H1 (cell line): Measurements from ENCODE around the gene PANX1. TPM values are rescaled to one million over a fixed set of nuclear protein-coding genes. Genes with fewer than 3 reads are reported as not detected.

ENCODE experiments used
- CTCF ChIA-PET: fragments of 300-600 bp; sonication (Branson Sonifier 250); formaldehyde crosslinking; loops from one replicate; lab custom pipeline; 2021; ENCODE audit not compliant: partially characterized antibody; lab: Charles Lee
- POLR2A ChIA-PET: fragments of 300-600 bp; sonication (Branson Sonifier 250); formaldehyde crosslinking; loops from one replicate; lab custom pipeline; 2021; ENCODE audit warnings: inconsistent platforms; ENCODE audit not compliant: partially characterized antibody; lab: Charles Lee
- DNase-seq, 2 experiments: peaks; one replicate each; pipeline versions ENCODE4 v3.0.0 to v3.0.0-alpha.2; 2010 to 2022; ENCODE audit warnings: low spot score in 2 of 2, low read depth in 1 of 2, mixed read lengths in 1 of 2
- FAIRE-seq: peaks from 2 replicates; lab custom pipeline; 2011; peaks lifted over from hg19 to GRCh38; lab: Jason Lieb, UNC
- H2AFZ ChIP-seq: 2 replicates; pipeline ENCODE4 v1.8.1; 2012; ENCODE audit warnings: low read length, inconsistent platforms
- H2AK5ac ChIP-seq: 2 replicates; pipeline ENCODE4 v1.6.1; 2013; ENCODE audit warnings: low read depth, low read length
- H2BK120ac ChIP-seq: replicated peaks from 2 replicates; pipeline ENCODE3; 2013; ENCODE audit warnings: low read depth, low read length, inconsistent platforms
- H2BK12ac ChIP-seq: 2 replicates; pipeline ENCODE4 v1.6.1; 2013; ENCODE audit warnings: low read depth, low read length
- H2BK15ac ChIP-seq: 2 replicates; pipeline ENCODE4 v1.6.1; 2013; ENCODE audit warnings: low read length
- H2BK20ac ChIP-seq: 2 replicates; pipeline ENCODE4 v1.6.1; 2013; ENCODE audit warnings: low read length
- H2BK5ac ChIP-seq: 2 replicates; pipeline ENCODE4 v1.6.1; 2013; ENCODE audit warnings: low read depth, low read length
- H3K14ac ChIP-seq: 2 replicates; pipeline ENCODE4 v1.6.1; 2013; ENCODE audit warnings: inconsistent platforms; ENCODE audit not compliant: insufficient read length
- H3K18ac ChIP-seq: 2 replicates; pipeline ENCODE4 v1.6.1; 2013; ENCODE audit warnings: low read length; ENCODE audit errors: extremely low read depth
- H3K23ac ChIP-seq: 2 replicates; pipeline ENCODE4 v1.6.1; 2013; ENCODE audit warnings: inconsistent platforms; ENCODE audit not compliant: insufficient read length
- H3K23me2 ChIP-seq: 2 replicates; pipeline ENCODE4 v1.6.1; 2013; ENCODE audit warnings: low read depth, low read length
- H3K27ac ChIP-seq: 2 replicates; pipeline ENCODE4 v1.6.1; 2011; ENCODE audit warnings: low read depth, low read length, inconsistent platforms
- H3K27me3 ChIP-seq, 4 experiments: replicated peaks in 1 of 4; 1 replicate in 1 of 4; 2 replicates in 3 of 4; pipeline versions ENCODE4 v1.6.1 to v1.8.1; 2011 to 2013; ENCODE audit warnings: low read length in 3 of 4, mild to moderate bottlenecking in 3 of 4, inconsistent platforms in 2 of 4, mixed read lengths in 2 of 4, moderate library complexity in 1 of 4; ENCODE audit not compliant: control insufficient read depth in 3 of 4, insufficient read depth in 3 of 4; ENCODE audit errors: extremely low read depth in 1 of 4
- H3K36me3 ChIP-seq, 4 experiments: 2 replicates each; pipeline versions ENCODE4 v1.6.1 to v1.8.1; 2011 to 2013; ENCODE audit warnings: mild to moderate bottlenecking in 4 of 4, low read length in 3 of 4, moderate library complexity in 2 of 4, control low read depth in 1 of 4, inconsistent platforms in 1 of 4; ENCODE audit not compliant: insufficient read depth in 4 of 4, control insufficient read depth in 2 of 4
- H3K4ac ChIP-seq: replicated peaks from 2 replicates; pipeline ENCODE3; 2013; ENCODE audit warnings: low read length, low read depth, mixed read lengths, inconsistent platforms; ENCODE audit not compliant: insufficient read length
- H3K4me1 ChIP-seq, 4 experiments: replicated peaks in 1 of 4; 1 replicate in 1 of 4; 2 replicates in 3 of 4; pipeline versions ENCODE4 v1.6.1 to v1.8.1; 2011 to 2013; ENCODE audit warnings: low read length in 3 of 4, inconsistent platforms in 2 of 4, mixed read lengths in 1 of 4; ENCODE audit not compliant: insufficient read depth in 4 of 4, control insufficient read depth in 3 of 4
- H3K4me2 ChIP-seq, 2 experiments: 2 replicates each; pipeline versions ENCODE4 v1.6.1 to v1.8.1; 2011 to 2013; ENCODE audit warnings: low read depth in 2 of 2, low read length in 2 of 2, control low read depth in 1 of 2, inconsistent platforms in 1 of 2, mild to moderate bottlenecking in 1 of 2; ENCODE audit not compliant: insufficient read depth in 1 of 2
- H3K4me3 ChIP-seq, 4 experiments: fragments of 200-600, 300-600 bp in 1 of 4; sonication (generic), shearing (Covaris generic), sonication (Bioruptor Twin) in 1 of 4; 2 replicates each; pipeline versions ENCODE4 v1.5.1 to v1.8.1; 2011 to 2016; ENCODE audit warnings: low read length in 4 of 4, low read depth in 3 of 4, control low read depth in 2 of 4, inconsistent platforms in 2 of 4, mild to moderate bottlenecking in 2 of 4, mixed read lengths in 1 of 4, moderate library complexity in 1 of 4; ENCODE audit not compliant: insufficient read depth in 2 of 4; ENCODE audit errors: extremely low read depth in 1 of 4
- H3K56ac ChIP-seq: replicated peaks from 2 replicates; pipeline ENCODE3; 2013; ENCODE audit warnings: low read depth, mild to moderate bottlenecking, mixed read lengths, low read length, inconsistent platforms; ENCODE audit not compliant: insufficient read length
- H3K79me1 ChIP-seq: 2 replicates; pipeline ENCODE4 v1.6.1; 2013; ENCODE audit warnings: low read depth, low read length, control low read depth
- H3K79me2 ChIP-seq, 2 experiments: 2 replicates each; pipeline versions ENCODE4 v1.6.1 to v1.8.1; 2012 to 2013; ENCODE audit warnings: low read length in 2 of 2, mild to moderate bottlenecking in 2 of 2, inconsistent platforms in 1 of 2; ENCODE audit not compliant: insufficient read depth in 2 of 2, control insufficient read depth in 1 of 2
- H3K9ac ChIP-seq, 4 experiments: replicated peaks in 1 of 4; 1 replicate in 1 of 4; 2 replicates in 3 of 4; pipeline versions ENCODE4 v1.6.1 to v1.8.1; 2011 to 2013; ENCODE audit warnings: low read depth in 3 of 4, low read length in 3 of 4, control low read depth in 2 of 4, mild to moderate bottlenecking in 2 of 4, moderate library complexity in 2 of 4, inconsistent platforms in 1 of 4; ENCODE audit errors: extremely low read depth in 1 of 4
- H3K9me3 ChIP-seq, 2 experiments: 2 replicates each; pipeline versions ENCODE4 v1.6.1 to v1.8.1; 2012 to 2013; ENCODE audit warnings: mild to moderate bottlenecking in 2 of 2, moderate library complexity in 2 of 2, control low read depth in 1 of 2, inconsistent platforms in 1 of 2, low read depth in 1 of 2, low read length in 1 of 2, mixed read lengths in 1 of 2; ENCODE audit not compliant: insufficient read depth in 2 of 2
- H4K20me1 ChIP-seq, 2 experiments: replicated peaks in 1 of 2; 2 replicates each; pipeline versions ENCODE3 to v1.8.1; 2011 to 2013; ENCODE audit warnings: inconsistent platforms in 2 of 2, low read length in 2 of 2, mild to moderate bottlenecking in 1 of 2; ENCODE audit not compliant: insufficient read depth in 2 of 2, control insufficient read depth in 1 of 2
- H4K5ac ChIP-seq: 2 replicates; pipeline ENCODE4 v1.6.1; 2013; ENCODE audit warnings: low read length, low read depth, mixed read lengths, inconsistent platforms; ENCODE audit not compliant: insufficient read length
- H4K8ac ChIP-seq: 2 replicates; pipeline ENCODE4 v1.8.0; 2013; ENCODE audit warnings: mild to moderate bottlenecking, moderate library complexity, low read length, inconsistent platforms; ENCODE audit not compliant: insufficient read depth; ENCODE audit errors: extremely low read depth
- H4K91ac ChIP-seq: replicated peaks from 2 replicates; pipeline ENCODE3; 2013; ENCODE audit warnings: low read length, mixed read lengths, inconsistent platforms; ENCODE audit not compliant: insufficient read length
- ASH2L ChIP-seq: fragments of 200-600, 300-600 bp; sonication (generic); IDR thresholded peaks from one replicate; pipeline ENCODE4 v1.7.1; 2017; ENCODE audit warnings: low read length
- GTF2F1 ChIP-seq: IDR thresholded peaks from 2 replicates; pipeline ENCODE4 v1.6.1; 2012; ENCODE audit warnings: low read depth, low read length, improper control_type of control experiment, borderline replicate concordance
- KDM4A ChIP-seq: IDR thresholded peaks from one replicate; pipeline ENCODE4 v1.7.1; 2012; ENCODE audit warnings: low read depth, mild to moderate bottlenecking, moderate library complexity, low read length, inconsistent platforms; ENCODE audit not compliant: severe bottlenecking
- PHF8 ChIP-seq: fragments of 200-600 bp; sonication (generic); conservative IDR thresholded peaks from 2 replicates; pipeline ENCODE4 v1.7.1; 2012; ENCODE audit warnings: low read depth, mild to moderate bottlenecking, inconsistent platforms, low read length, moderate library complexity
- RAD21 ChIP-seq, 2 experiments: IDR thresholded peaks in 1 of 2; conservative IDR thresholded peaks in 1 of 2; 2 replicates each; pipeline ENCODE4 v1.6.1; 2011; ENCODE audit warnings: low read depth in 2 of 2, low read length in 2 of 2, improper control_type of control experiment in 1 of 2, inconsistent platforms in 1 of 2, mild to moderate bottlenecking in 1 of 2, moderate library complexity in 1 of 2
- TCF12 ChIP-seq: IDR thresholded peaks from 2 replicates; pipeline ENCODE4 v1.6.1; 2011; ENCODE audit warnings: low read depth, mild to moderate bottlenecking, low read length
- WGBS, 2 experiments: shearing (Covaris generic) in 1 of 2; methylation state at CpG; one replicate each; pipeline versions ENCODE4 v1.1.6 to v1.1.7; 2013 to 2015; ENCODE audit warnings: low lambda C conversion rate in 2 of 2, mixed read lengths in 2 of 2, inconsistent platforms in 1 of 2, low coverage in 1 of 2, missing lambda C conversion rate in 1 of 2; ENCODE audit not compliant: insufficient replicate concordance in 2 of 2, insufficient coverage in 1 of 2, insufficient read length in 1 of 2; ENCODE audit errors: extremely low coverage in 1 of 2, missing lambda C conversion rate in 1 of 2; 5-methylcytosine and 5-hydroxymethylcytosine counted together
- polyA plus RNA-seq, 7 experiments: library from polyadenylated mRNA; depleted of rRNA in 3 of 7; stranded (reverse) in 5 of 7; unstranded in 2 of 7; fragments of >200 nt in 5 of 7; fragments of 200-250 nt in 2 of 7; gene quantifications; 1 replicate in 5 of 7; 2 replicates in 1 of 7; 4 replicates in 1 of 7; pipeline versions ENCODE4 v1.2.1 to v1.2.3, GENCODE V29; 2011 to 2013; ENCODE audit warnings: missing spikeins in 2 of 7, mixed read lengths in 2 of 7
- total RNA-seq: library from RNA; stranded (reverse); fragmentation: NEBNext Ultra II Directional; extraction: Animal tissue kit (Norgen Biotek cat#: 25700); gene quantifications from 2 replicates; pipeline ENCODE4 v1.2.1, GENCODE V29; 2021
- TF ChIP-seq, protein P1 (sequence below): IDR thresholded peaks from 2 replicates; pipeline ENCODE4 v1.6.1; 2011; ENCODE audit warnings: low read depth, mild to moderate bottlenecking, low read length; ENCODE audit not compliant: insufficient read depth
- TF ChIP-seq, protein P2 (sequence below): IDR thresholded peaks from 2 replicates; pipeline ENCODE4 v1.6.1; 2012; ENCODE audit warnings: inconsistent platforms
- TF ChIP-seq, protein P3 (sequence below): IDR thresholded peaks from 2 replicates; pipeline ENCODE4 v1.6.1; 2012; ENCODE audit warnings: inconsistent platforms

PANX1 gene
- total and polyA plus RNA-seq, 2 of the 8 experiments (the other 6 are each of a cell fraction or from before 2014, with no cell fraction given): 15.9 to 35.2 TPM

DNA sequence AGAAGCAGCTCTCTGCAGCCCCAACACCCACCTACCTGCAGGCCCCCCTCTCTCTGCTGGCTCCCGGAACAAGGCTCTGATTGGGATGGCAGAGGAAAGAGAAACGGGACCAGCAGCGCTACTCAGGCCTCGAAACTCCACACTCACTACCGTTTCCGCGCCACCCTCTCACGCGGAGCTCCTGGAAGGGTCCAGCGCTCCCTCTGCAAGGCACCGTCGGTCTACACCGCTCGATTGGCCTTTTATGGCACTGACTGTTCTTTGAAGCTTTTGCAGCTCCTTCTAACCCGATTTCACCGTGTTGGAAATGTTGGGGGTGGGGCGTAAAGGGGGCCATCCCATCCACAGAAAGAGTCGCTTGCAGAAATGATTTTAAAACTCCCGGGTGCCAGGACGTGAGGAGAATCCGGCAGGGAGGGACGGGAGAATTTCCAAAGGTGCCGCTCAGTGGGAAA is 323 bp upstream of the PANX1 start:
- H2BK12ac ChIP-seq: peak overlapping the region; percentile 64; the same call in 1 of the 2 replicates
- H2AFZ ChIP-seq: no peak overlapping the region
- peaks cover 14% of the 10 kb centered on the region for H3K79me1 ChIP-seq
- H4K5ac ChIP-seq: peak overlapping the region; percentile 97
- peak overlapping the region in 3 of 4 experiments; percentile 65 to 95 (median 91); a peak in 6 of 7 replicates for H3K9ac ChIP-seq
- H3K56ac ChIP-seq: peak overlapping the region; percentile 86
- H3K9me3 ChIP-seq: peaks cover 0 to 3% of the 10 kb centered on the region in 2 experiments; a peak in 2 of 4 replicates
- CTCF ChIA-PET: interaction anchor here (0.6 to 2.9 kb wide), 10 partner anchors 10 to 529 kb away, joined by 3 to 12 read pairs (median 4); no protein-coding TSS in a partner anchor
- peaks cover 18 to 28% of the 10 kb centered on the region in 2 experiments for H4K20me1 ChIP-seq
- H3K23me2 ChIP-seq: peaks cover 17% of the 10 kb centered on the region
- H2BK120ac ChIP-seq: peak overlapping the region; percentile 80
- H3K4me1 ChIP-seq: peaks cover 10 to 32% (median 16%) of the 10 kb centered on the region in 4 experiments
- no peak overlapping the region for H2AK5ac ChIP-seq
- H3K18ac ChIP-seq: peak overlapping the region; percentile 98
- H3K4me3 ChIP-seq: peak overlapping the region; percentile 77 to 96 (median 86)
- H3K23ac ChIP-seq: no peak overlapping the region
- H2BK5ac ChIP-seq: peak overlapping the region; percentile 96
- peak overlapping the region; percentile 96 for H4K91ac ChIP-seq
- H3K36me3 ChIP-seq: 0 out of 8 replicates have a peak, but pooled peaks cover 0 to 4% (median 0%) of the 10 kb centered on the region in 4 experiments
- H3K79me2 ChIP-seq: peaks cover 35 to 67% of the 10 kb centered on the region in 2 experiments
- no peak overlapping the region for H3K14ac ChIP-seq
- peak overlapping the region; percentile 90 for H3K27ac ChIP-seq
- FAIRE-seq: no peak
- no peaks in the 10 kb centered on the region for H3K27me3 ChIP-seq
- peak overlapping the region; percentile 88; the same call in 1 of the 2 replicates for H2BK15ac ChIP-seq
- H3K4me2 ChIP-seq: peak overlapping the region; percentile 96 to 97
- no peak overlapping the region for H2BK20ac ChIP-seq
- WGBS, 2 experiments: 2% methylated on average over 23 of the region's 23 CpGs; no CpG with 5 or more reads in 1 of the 2 experiments
- peak overlapping the region; percentile 84; the same call in 1 of the 2 replicates for H4K8ac ChIP-seq
- H3K4ac ChIP-seq: no peak overlapping the region
- POLR2A ChIA-PET: interaction anchor here (0.8 to 2.8 kb wide), 17 partner anchors 9 to 387 kb away, joined by 3 to 32 read pairs (median 4); partner anchors contain the start of genes C11orf54, HEPHL1 and TAF1D
- peak in 1 of 2 experiments; percentile 71 for DNase-seq
- TF ChIP-seq RAD21 (IDR thresholded peaks at IDR 0.05 in 1 of 2, conservative IDR thresholded peaks at IDR 0.05 in 1 of 2; ENCODE audit: low read depth in 2 of 2, low read length in 2 of 2): no peak; a peak in 2 of 4 replicates
- no peak; the same call in 1 of the 2 replicates for TF ChIP-seq PHF8
- TF ChIP-seq, protein P1, sequence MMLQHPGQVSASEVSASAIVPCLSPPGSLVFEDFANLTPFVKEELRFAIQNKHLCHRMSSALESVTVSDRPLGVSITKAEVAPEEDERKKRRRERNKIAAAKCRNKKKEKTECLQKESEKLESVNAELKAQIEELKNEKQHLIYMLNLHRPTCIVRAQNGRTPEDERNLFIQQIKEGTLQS: no peak
- no peak for TF ChIP-seq TCF12
- TF ChIP-seq GTF2F1: no peak
- peak; percentile 33 for TF ChIP-seq KDM4A
- TF ChIP-seq, protein P2, sequence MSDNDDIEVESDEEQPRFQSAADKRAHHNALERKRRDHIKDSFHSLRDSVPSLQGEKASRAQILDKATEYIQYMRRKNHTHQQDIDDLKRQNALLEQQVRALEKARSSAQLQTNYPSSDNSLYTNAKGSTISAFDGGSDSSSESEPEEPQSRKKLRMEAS: peak; percentile 44; the same call in 1 of the 2 replicates
- peak; percentile 52 for TF ChIP-seq ASH2L
- TF ChIP-seq, protein P3, sequence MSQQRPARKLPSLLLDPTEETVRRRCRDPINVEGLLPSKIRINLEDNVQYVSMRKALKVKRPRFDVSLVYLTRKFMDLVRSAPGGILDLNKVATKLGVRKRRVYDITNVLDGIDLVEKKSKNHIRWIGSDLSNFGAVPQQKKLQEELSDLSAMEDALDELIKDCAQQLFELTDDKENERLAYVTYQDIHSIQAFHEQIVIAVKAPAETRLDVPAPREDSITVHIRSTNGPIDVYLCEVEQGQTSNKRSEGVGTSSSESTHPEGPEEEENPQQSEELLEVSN: peak; percentile 63; the same call in 1 of the 2 replicates
